NB4 (cell line): ENCODE results near the gene LY86.

ENCODE experiments used
- CTCF ChIP-seq: IDR thresholded peaks from one replicate; pipeline ENCODE4 v1.5.1; 2012; ENCODE audit warnings: low read depth, low read length
- MYC ChIP-seq: IDR thresholded peaks from 2 replicates; pipeline ENCODE4 v1.6.1; 2011; ENCODE audit warnings: low read depth, low read length
- POLR2A ChIP-seq: IDR thresholded peaks from 2 replicates; pipeline ENCODE4 v1.6.1; 2011; ENCODE audit warnings: mild to moderate bottlenecking; ENCODE audit not compliant: insufficient read length; ENCODE audit errors: extremely low read depth

GRCh38 chr6:6569096-6569810 lies 19.3 kb upstream of the LY86 start:
- TF ChIP-seq POLR2A (no peak), CTCF (no peak), MYC (no peak)
